ENCODE data around the gene FDCSP. TPM values are rescaled to one million over a fixed set of nuclear protein-coding genes. Genes with fewer than 3 reads are reported as not detected.

The FDCSP gene
- polyA plus RNA-seq, 1 of the 3 experiments (the other 2 are of a cell fraction), result not detected

DNA sequence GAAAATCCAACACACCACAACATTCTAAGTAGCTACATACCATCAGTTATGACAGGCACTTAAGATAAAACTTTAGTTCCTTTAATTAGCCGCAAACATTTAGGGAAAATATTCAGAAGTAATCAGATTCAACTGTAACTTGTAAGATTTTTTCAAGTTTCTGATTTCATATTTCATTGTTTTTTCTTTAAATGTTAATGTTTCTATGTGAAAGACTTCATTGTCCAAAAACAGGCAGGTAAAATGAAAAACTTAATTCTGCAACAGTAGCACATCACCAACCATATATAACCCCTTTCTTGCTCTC, 42.0 kb upstream of the FDCSP start:
- no peaks in the 10 kb centered on the region for H4K20me1 ChIP-seq (ENCODE audit: insufficient read depth)
- no peaks in the 10 kb centered on the region for H3K4me1 ChIP-seq (ENCODE audit: control insufficient read depth in 1 of 2, insufficient read depth in 2 of 2, low read depth in 1 of 2, low read length in 1 of 2)
- ChIA-PET CTCF (interaction anchor here (0.7 to 2.3 kb wide), 12 partner anchors 9 to 447 kb away, joined by 3 to 15 read pairs (median 4); partner anchors contain the start of gene ODAM), POLR2A (no interaction called here)
- H3F3A ChIP-seq (replicated peaks; ENCODE audit: insufficient read depth), result no peaks in the 10 kb centered on the region
- no peaks in the 10 kb centered on the region for H3K9me2 ChIP-seq
- no peak overlapping the region; a peak in 1 of 4 replicates for H3K4me3 ChIP-seq (ENCODE audit: low read depth in 2 of 2, low read length in 1 of 2)
- H3K9ac ChIP-seq, result no peak overlapping the region
- no peak overlapping the region for H3K4me2 ChIP-seq
- no peaks in the 10 kb centered on the region for H3K79me2 ChIP-seq (ENCODE audit: insufficient read depth)
- WGBS (ENCODE audit: low lambda C conversion rate), result 34% methylated on average over 1 of the region's 1 CpG
- TF ChIP-seq FOSL2 (IDR thresholded peaks at IDR 0.05; ENCODE audit: borderline replicate concordance, low read depth) (no peak), RXRA (IDR thresholded peaks at IDR 0.05; ENCODE audit: borderline replicate concordance, low read depth) (no peak)
- H3K27me3 ChIP-seq (ENCODE audit: insufficient read depth), result peaks cover 5% of the 10 kb centered on the region; the same call in 1 of the 2 replicates
- no peak overlapping the region for H2AFZ ChIP-seq (ENCODE audit: low read depth)
- no peaks in the 10 kb centered on the region for H3K36me3 ChIP-seq (replicated peaks in 1 of 2; ENCODE audit: control insufficient read depth in 1 of 2, insufficient read depth in 2 of 2, low read length in 1 of 2)
- no peaks in the 10 kb centered on the region for H3K9me3 ChIP-seq
- no peak overlapping the region for H3K27ac ChIP-seq (ENCODE audit: low read depth in 2 of 2, low read length in 1 of 2)
- DNase-seq, result no peak

GRCh38 chr4:70187216-70187615, 38.7 kb upstream of the FDCSP start:
- Histone ChIP-seq H3K4me1 (ENCODE audit: control insufficient read depth in 1 of 2, insufficient read depth in 2 of 2, low read depth in 1 of 2, low read length in 1 of 2) (no peaks in the 10 kb centered on the region), H4K20me1 (ENCODE audit: insufficient read depth) (no peaks in the 10 kb centered on the region), H3K9ac (no peak overlapping the region), H3K27me3 (ENCODE audit: insufficient read depth) (peaks cover 5% of the 10 kb centered on the region; the same call in 1 of the 2 replicates), H3F3A (replicated peaks; ENCODE audit: insufficient read depth) (no peaks in the 10 kb centered on the region), H3K79me2 (ENCODE audit: insufficient read depth) (no peaks in the 10 kb centered on the region), H3K4me2 (no peak overlapping the region), H3K9me3 (no peaks in the 10 kb centered on the region), H3K9me2 (no peaks in the 10 kb centered on the region), H2AFZ (ENCODE audit: low read depth) (no peak overlapping the region), H3K4me3 (ENCODE audit: low read depth in 2 of 2, low read length in 1 of 2) (no peak overlapping the region), H3K36me3 (replicated peaks in 1 of 2; ENCODE audit: control insufficient read depth in 1 of 2, insufficient read depth in 2 of 2, low read length in 1 of 2) (no peaks in the 10 kb centered on the region), H3K27ac (ENCODE audit: low read depth in 2 of 2, low read length in 1 of 2) (no peak overlapping the region)
- 40% methylated on average over 1 of the region's 1 CpG for WGBS (ENCODE audit: low lambda C conversion rate)
- CTCF ChIA-PET, result no interaction called here
- TF ChIP-seq CHD2 (IDR thresholded peaks at IDR 0.05; ENCODE audit: low read length, partially characterized antibody) (no peak), ELF1 (IDR thresholded peaks at IDR 0.05) (no peak)
- TF ChIP-seq, protein P1, sequence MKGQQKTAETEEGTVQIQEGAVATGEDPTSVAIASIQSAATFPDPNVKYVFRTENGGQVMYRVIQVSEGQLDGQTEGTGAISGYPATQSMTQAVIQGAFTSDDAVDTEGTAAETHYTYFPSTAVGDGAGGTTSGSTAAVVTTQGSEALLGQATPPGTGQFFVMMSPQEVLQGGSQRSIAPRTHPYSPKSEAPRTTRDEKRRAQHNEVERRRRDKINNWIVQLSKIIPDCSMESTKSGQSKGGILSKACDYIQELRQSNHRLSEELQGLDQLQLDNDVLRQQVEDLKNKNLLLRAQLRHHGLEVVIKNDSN (IDR thresholded peaks at IDR 0.05; ENCODE audit: borderline replicate concordance, low read depth), result no peak
- DNase-seq, result no peak
- POLR2A ChIA-PET, result no interaction called here

- Histone ChIP-seq H3K27ac (ENCODE audit: low read depth in 2 of 2, low read length in 1 of 2) (no peak overlapping the region), H3K36me3 (replicated peaks in 1 of 2; ENCODE audit: control insufficient read depth in 1 of 2, insufficient read depth in 2 of 2, low read length in 1 of 2) (no peaks in the 10 kb centered on the region), H3K9ac (no peak overlapping the region), H3K27me3 (ENCODE audit: insufficient read depth) (peaks cover 5% of the 10 kb centered on the region; the same call in 1 of the 2 replicates), H2AFZ (ENCODE audit: low read depth) (no peak overlapping the region), H3K79me2 (ENCODE audit: insufficient read depth) (no peaks in the 10 kb centered on the region), H3F3A (replicated peaks; ENCODE audit: insufficient read depth) (no peaks in the 10 kb centered on the region), H3K9me2 (no peaks in the 10 kb centered on the region), H3K4me2 (no peak overlapping the region), H3K4me3 (ENCODE audit: low read depth in 2 of 2, low read length in 1 of 2) (no peak overlapping the region), H4K20me1 (ENCODE audit: insufficient read depth) (no peaks in the 10 kb centered on the region), H3K4me1 (ENCODE audit: control insufficient read depth in 1 of 2, insufficient read depth in 2 of 2, low read depth in 1 of 2, low read length in 1 of 2) (no peaks in the 10 kb centered on the region), H3K9me3 (no peaks in the 10 kb centered on the region)
- TF ChIP-seq SIN3A (IDR thresholded peaks at IDR 0.05; ENCODE audit: borderline replicate concordance, low read depth, low read length) (no peak), RXRA (IDR thresholded peaks at IDR 0.05; ENCODE audit: borderline replicate concordance, low read depth) (no peak), SMC3 (IDR thresholded peaks at IDR 0.05; ENCODE audit: low read depth, low read length) (no peak), GABPA (IDR thresholded peaks at IDR 0.05; ENCODE audit: low read depth) (no peak), NFIC (IDR thresholded peaks at IDR 0.05; ENCODE audit: borderline replicate concordance) (no peak), TAF1 (IDR thresholded peaks at IDR 0.05; ENCODE audit: borderline replicate concordance, low read depth, low read length) (no peak), IRF3 (IDR thresholded peaks at IDR 0.05; ENCODE audit: low read depth, low read length) (no peak), FOXJ3 (CRISPR knock-in tag; IDR thresholded peaks at IDR 0.05) (no peak), CTCF (IDR thresholded peaks at IDR 0.05) (no peak), MEF2A (IDR thresholded peaks at IDR 0.05; ENCODE audit: borderline replicate concordance, low read depth) (no peak)
- TF ChIP-seq, protein P2, sequence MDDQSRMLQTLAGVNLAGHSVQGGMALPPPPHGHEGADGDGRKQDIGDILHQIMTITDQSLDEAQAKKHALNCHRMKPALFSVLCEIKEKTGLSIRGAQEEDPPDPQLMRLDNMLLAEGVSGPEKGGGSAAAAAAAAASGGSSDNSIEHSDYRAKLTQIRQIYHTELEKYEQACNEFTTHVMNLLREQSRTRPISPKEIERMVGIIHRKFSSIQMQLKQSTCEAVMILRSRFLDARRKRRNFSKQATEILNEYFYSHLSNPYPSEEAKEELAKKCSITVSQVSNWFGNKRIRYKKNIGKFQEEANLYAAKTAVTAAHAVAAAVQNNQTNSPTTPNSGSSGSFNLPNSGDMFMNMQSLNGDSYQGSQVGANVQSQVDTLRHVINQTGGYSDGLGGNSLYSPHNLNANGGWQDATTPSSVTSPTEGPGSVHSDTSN (IDR thresholded peaks at IDR 0.05), result no peak
- POLR2A ChIA-PET, result no interaction called here
- WGBS (ENCODE audit: low lambda C conversion rate), result 19% methylated on average over 1 of the region's 1 CpG
- CTCF ChIA-PET, result no interaction called here
- DNase-seq, result no peak
These were observed 35.3 kb upstream of the FDCSP start for GRCh38 chr4:70190579-70190978.

Data from SK-N-SH (cell line).